Kasumi-1 (cell line): Measurements from ENCODE around the gene CATSPER3.
"Not testable (repeated sequence)": the region's sequence is repeated elsewhere in the genome, so short reads cannot be mapped to it uniquely, and the experiment has no call there.

ENCODE experiments used
- DNase-seq, 2 experiments: peaks; one replicate each; lab custom pipeline; 2025; lab: John Stamatoyannopoulos, UW

CATSPER3 gene

GRCh38 chr5:134975078-134975715 is 7.5 kb downstream of the CATSPER3 start:
- no peak for DNase-seq

GRCh38 chr5:134975843-134976242 is 8.1 kb downstream of the CATSPER3 start:
- DNase-seq, result no peak

- DNase-seq, result no peak
Measured at GRCh38 chr5:134976841-134977240, 9.1 kb downstream of the CATSPER3 start.

GRCh38 chr5:134979416-134979815 is 11.7 kb downstream of the CATSPER3 start:
- DNase-seq, result no peak

GRCh38 chr5:134982230-134982629 is 14.5 kb downstream of the CATSPER3 start:
- peak in 1 of 2 experiments; percentile 35 for DNase-seq

GRCh38 chr5:134989266-134989830 is 21.6 kb downstream of the CATSPER3 start:
- DNase-seq, result no peak

- DNase-seq, result not testable (repeated sequence)
Measured at GRCh38 chr5:134990183-134990582, 22.5 kb downstream of the CATSPER3 start.

GRCh38 chr5:134992148-134992547 is 24.4 kb downstream of the CATSPER3 start:
- DNase-seq, result no peak

- DNase-seq, result no peak
Measured at GRCh38 chr5:134993161-134993560, 25.5 kb downstream of the CATSPER3 start.

- peak; percentile 42 to 46 for DNase-seq
Measured at GRCh38 chr5:134994560-134995156, 27.0 kb downstream of the CATSPER3 start.

- DNase-seq, result no peak
Measured at GRCh38 chr5:134995850-134996402, 28.2 kb downstream of the CATSPER3 start.

- no peak for DNase-seq
Measured at GRCh38 chr5:134997015-134997414, 29.3 kb downstream of the CATSPER3 start.

GRCh38 chr5:134998068-134998467 is 30.4 kb downstream of the CATSPER3 start:
- not testable (repeated sequence) for DNase-seq

- no peak for DNase-seq
Measured at GRCh38 chr5:135004376-135004775, 36.7 kb downstream of the CATSPER3 start.

GRCh38 chr5:135005076-135005475 is 37.4 kb downstream of the CATSPER3 start:
- DNase-seq, result no peak

- no peak for DNase-seq
Measured at GRCh38 chr5:135007305-135007704, 39.6 kb downstream of the CATSPER3 start.

- no peak for DNase-seq
Measured at GRCh38 chr5:135007749-135008363, 40.1 kb downstream of the CATSPER3 start.

- no peak for DNase-seq
Measured at GRCh38 chr5:135008556-135008955, 40.8 kb downstream of the CATSPER3 start.

GRCh38 chr5:135008981-135009735 is 41.5 kb downstream of the CATSPER3 start:
- DNase-seq, result no peak

GRCh38 chr5:135009736-135010501 is 42.2 kb downstream of the CATSPER3 start:
- DNase-seq, result no peak
